ENCODE data around the gene CDSN. TPM values are rescaled to one million over a fixed set of nuclear protein-coding genes. Genes with fewer than 3 reads are reported as not detected.
"Not testable (repeated sequence)": the region's sequence is repeated elsewhere in the genome, so short reads cannot be mapped to it uniquely, and the experiment has no call there.

The CDSN gene
- total RNA-seq, 2 experiments from 2014 or later = not detected

DNA sequence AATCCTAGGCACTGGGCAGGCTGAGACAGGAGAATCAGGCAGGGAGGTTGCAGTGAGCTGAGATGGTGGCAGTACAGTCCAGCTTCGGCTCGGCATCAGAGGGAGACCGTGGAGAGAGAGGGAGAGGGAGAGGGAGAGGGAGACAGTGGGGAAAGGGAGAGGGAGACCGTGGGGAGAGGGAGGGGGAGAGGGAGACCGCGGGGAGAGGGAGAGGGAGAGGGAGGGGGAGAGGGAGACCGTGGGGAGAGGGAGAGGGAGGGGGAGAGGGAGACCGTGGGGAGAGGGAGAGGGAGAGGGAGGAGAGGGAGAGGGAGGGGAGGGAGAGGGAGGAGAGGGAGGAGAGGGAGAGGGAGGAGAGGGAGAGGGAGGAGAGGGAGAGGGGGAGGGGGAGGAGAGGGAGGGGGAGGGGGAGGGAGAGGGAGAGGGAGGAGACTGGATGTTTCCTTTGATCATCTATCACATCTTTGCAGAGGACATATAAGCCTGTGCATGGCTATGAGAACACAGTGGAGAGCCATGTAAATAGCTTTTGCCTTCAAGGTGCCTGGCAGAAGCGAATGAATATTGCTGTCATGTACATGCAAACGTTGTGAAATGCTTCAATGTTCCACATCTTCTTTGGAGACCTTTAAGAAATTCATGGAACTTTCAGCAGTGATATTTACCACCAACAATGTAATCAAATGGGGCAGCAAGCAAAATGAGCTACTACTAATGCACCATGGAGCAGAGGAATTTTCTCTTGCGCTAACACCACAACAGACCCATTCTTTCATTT is 52.2 kb downstream of the CDSN start:
- CTCF ChIA-PET = interaction anchor here (0.7 to 3.2 kb wide), 5 partner anchors 11 to 236 kb away, joined by 3 to 16 read pairs (median 8); partner anchors contain the start of gene VARS2
- POLR2A ChIA-PET = not testable (repeated sequence)

DNA sequence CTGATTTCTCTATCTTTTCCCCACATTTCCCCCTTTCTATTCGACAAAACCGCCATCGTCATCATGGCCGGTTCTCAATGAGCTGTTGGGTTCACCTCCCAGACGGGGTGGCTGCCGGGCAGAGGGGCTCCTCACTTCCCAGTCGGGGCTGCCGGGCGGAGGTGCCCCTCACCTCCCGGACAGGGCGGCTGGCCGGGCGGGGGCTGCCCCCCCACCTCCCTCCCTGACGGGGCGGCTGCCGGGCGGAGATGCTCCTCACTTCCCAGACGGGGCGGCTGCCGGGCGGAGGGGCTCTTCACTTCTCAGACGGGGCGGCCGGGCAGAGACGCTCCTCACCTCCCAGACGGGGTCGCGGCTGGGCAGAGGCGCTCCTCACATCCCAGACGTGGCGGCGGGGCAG is 53.2 kb downstream of the CDSN start:
- POLR2A ChIA-PET, CTCF ChIA-PET: not testable (repeated sequence)

DNA sequence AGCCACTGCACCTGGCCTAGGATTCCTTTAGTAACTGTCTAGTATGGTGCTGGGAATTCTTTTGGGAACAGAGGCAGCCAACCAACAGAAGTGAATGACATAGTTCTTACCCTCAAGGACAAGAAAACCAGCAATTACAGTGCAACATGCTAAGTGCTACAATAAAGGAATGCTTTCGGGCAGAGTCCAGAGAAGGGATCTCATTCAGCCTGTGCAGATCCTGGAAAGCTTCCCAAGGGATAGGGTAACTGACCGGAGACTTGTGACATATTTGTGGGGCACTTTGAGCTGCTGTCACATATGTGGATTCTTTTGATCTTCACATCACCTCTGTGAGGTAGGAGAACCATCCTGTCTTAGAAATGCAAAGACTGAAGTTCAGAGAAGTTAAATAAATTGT is 54.7 kb downstream of the CDSN start:
- ChIA-PET CTCF (no interaction called here), POLR2A (interaction anchor here (0.5 kb wide), 1 partner anchor 387 kb away, joined by 3 read pairs; no protein-coding TSS in a partner anchor)

Other genes starting within 250 kb of the CDSN start
- gene DDR1, start 235.9 kb downstream of the CDSN start, total RNA-seq = 1 to 10 TPM; 8.6 to 8.7 TPM
- gene GTF2H4, start 212.2 kb downstream of the CDSN start, total RNA-seq = 10 to 100 TPM; 47.0 to 51.3 TPM
- gene VARS2, start 206.2 kb downstream of the CDSN start, total RNA-seq = 10 to 100 TPM; 80.1 to 88.6 TPM
- not detected for gene SFTA2, start 188.3 kb downstream of the CDSN start, total RNA-seq
- gene MUCL3, start 179.5 kb downstream of the CDSN start, total RNA-seq = not detected
- gene MUC21, start 136.7 kb downstream of the CDSN start, total RNA-seq = not detected
- gene MUC22, start 110.0 kb downstream of the CDSN start, total RNA-seq = not detected
- not detected for gene C6orf15, start 7.9 kb downstream of the CDSN start, total RNA-seq
- not detected for gene PSORS1C1, start 5.6 kb downstream of the CDSN start, total RNA-seq
- gene PSORS1C2, start 18.6 kb upstream of the CDSN start, total RNA-seq = not detected
- gene CCHCR1, start 37.4 kb upstream of the CDSN start, total RNA-seq = 10 to 100 TPM; 47.1 to 47.7 TPM
- 100 to 1,000 TPM in 1 of 2 experiments, 10 to 100 TPM in 1; 98.1 to 103 TPM for gene TCF19, start 38.1 kb upstream of the CDSN start, total RNA-seq
- gene POU5F1, start 50.2 kb upstream of the CDSN start, total RNA-seq = under 1 TPM in 1 of 2 experiments, not detected in 1; 0.15 TPM
- gene HLA-C, start 151.6 kb upstream of the CDSN start, total RNA-seq = 100 to 1,000 TPM; 647 to 650 TPM
- 1,000 to 10,000 TPM; 2,691 to 2,699 TPM for gene HLA-B, start 236.7 kb upstream of the CDSN start, total RNA-seq

Measured in activated CD8-positive, alpha-beta memory T cell treated with anti-CD3 and anti-CD28 coated beads for 36 hours (primary cell).